NCI-H1694 treated with DMSO at 0.1 percent for 48 hours (cell line): ENCODE data around the gene CACNG7.

Experiments used
- DNase-seq: peaks from one replicate; lab custom pipeline; 2025; lab: John Stamatoyannopoulos, UW

CACNG7 gene

DNA sequence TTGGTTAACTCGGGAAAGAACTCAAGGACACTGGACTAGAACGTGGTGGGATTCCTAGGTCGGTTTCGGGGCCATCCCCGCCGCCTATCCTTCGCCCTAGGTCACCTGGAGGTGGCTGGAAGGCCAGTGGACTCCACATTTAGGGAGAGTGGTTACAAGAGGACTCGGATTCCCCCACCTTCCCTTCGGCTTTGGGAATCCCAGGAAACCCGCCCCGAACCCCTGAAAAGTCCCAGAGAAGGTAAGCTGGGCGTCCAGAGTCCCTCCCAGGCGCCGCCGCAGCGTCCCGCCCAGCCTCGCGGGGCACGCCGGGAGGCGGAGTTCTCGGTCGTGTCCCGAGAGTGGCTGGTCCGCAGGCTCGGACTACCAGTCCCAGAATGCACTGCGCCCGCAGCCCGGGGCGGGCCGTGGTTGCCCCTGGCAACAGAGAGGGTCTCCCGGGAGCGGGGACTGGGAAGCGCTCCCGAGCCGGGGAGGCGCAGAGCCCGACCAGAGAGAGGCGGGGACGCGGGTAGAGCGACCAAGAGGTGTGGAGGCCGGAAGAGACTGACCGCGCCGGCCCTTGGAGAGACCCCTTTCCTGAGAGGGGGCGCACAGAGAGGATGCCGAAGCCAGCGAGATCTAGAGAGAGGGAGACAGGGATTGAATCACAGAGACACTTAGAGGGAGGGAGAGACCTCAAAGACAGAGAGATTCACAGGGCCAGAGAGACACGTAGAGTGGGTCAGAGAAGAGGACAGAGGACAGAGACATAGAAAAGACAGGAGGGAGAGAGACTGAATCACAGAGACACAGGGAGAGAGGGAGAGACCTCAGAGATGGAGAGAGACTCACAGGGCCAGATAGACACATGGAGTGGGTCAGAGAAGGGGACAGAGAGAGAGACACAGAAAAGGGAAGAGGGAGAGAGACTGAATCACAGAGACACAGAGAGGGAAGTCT lies 29.7 kb upstream of the CACNG7 start:
- no peak for DNase-seq

DNA sequence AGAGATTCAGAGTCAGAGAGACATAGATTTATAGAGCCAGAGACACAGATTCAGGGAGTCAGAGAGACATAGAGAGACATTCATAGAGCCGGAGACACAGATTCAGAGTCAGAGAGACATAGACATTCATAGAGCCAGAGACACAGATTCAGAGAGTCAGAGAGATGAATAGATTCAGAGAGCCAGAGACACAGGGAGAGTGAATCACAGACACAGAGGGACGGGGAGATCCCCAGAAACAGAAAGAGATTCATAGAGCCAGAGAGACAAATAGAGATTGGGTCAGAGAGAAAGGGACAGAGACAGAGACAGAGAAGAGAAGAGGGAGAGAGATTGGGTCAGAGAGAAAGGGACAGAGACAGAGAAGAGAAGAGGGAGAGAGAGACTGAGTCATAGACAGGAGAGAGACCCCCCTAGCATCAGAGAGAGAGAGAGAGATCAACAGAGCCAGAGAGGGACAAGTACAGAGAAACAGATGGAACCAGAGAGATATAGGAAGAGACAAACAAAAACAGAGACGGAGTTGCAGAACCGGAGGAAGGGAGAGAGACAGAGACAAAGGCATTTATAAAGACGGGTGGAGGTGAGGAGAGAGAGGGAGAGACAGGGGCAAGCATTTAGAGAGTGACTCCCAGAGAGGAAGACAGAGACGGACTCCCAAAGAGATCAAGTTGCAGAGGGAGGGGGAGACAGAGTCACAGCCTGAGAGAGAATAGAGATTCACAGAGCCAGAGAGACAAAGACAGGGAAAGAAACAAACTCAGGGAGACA lies 28.2 kb upstream of the CACNG7 start:
- DNase-seq, result no peak

DNA sequence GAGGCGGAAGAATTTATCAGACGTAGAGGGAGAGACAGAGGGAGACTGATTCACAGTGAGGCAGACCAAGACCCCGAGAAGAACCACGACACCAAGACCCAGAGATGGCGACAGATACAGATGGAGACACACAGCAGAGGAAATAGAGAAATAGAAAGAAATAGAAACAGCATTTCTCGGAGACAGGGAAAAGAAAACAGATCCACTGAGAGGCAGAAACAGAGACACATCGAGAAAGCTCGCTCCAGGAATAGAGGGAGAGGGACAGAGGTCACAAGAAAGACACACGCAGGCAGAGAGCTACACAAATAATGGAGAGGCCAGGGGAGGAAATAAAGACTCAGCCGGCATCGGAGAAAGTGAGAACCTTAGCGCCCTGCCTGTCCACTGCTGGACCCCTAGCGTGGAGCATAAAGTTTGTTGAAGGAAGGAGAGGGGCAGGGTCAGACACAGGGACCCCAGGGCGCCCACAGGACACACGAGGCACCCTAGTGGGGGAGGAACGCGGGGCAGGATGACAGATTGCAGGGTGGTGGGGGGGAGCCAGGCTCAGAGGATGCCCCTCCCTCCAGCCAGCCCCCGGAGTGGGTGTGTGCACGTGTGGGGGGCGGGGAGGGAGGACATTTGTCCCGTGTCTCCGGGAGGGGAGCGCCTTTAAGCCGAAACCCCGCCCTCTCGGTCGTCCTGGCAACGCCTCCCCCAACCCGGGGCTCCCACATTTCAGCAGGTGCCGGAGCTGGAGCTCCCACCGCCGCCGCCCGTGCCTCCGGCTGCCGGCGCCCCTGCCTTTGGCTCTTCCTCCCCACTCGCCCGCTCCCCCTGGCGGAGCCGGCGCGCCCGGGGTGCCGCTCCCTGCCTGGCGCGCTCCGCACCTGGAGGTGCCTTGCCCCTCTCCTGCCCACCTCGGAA lies 27.3 kb upstream of the CACNG7 start, which contains the start of gene PRKCG:
Gene PRKCG, plus strand, starts transcription at position 716 of the 909 bp plus-strand sequence. CDS start 298 bp downstream, outside the sequence.
- DNase-seq, result no peak

DNA sequence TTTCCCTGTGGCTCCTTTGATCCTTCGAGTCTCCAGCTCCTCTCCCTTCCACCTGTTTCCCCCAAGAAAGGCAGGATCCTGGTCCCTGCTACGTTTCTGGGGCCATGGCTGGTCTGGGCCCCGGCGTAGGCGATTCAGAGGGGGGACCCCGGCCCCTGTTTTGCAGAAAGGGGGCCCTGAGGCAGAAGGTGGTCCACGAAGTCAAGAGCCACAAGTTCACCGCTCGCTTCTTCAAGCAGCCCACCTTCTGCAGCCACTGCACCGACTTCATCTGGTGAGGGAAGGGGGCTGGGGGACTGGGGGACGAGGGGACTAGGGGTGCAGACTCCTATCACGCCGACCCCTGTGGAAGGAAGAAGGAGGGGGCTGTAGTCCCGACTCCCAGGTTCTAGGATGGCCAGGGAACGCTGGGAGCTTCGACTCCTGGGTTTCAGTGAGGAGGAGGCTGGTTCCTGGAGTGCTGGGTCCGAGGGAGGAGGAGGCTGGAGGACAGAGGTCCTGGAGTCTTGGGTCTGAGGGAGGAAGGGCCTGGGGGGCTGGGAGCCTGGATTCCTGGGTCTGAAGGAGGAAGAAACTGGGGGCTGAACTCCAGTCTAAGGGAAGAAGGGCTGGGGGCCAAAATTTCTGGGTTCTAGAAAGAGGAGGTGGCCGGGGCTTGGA lies 26.6 kb upstream of the CACNG7 start:
- DNase-seq, result no peak

DNA sequence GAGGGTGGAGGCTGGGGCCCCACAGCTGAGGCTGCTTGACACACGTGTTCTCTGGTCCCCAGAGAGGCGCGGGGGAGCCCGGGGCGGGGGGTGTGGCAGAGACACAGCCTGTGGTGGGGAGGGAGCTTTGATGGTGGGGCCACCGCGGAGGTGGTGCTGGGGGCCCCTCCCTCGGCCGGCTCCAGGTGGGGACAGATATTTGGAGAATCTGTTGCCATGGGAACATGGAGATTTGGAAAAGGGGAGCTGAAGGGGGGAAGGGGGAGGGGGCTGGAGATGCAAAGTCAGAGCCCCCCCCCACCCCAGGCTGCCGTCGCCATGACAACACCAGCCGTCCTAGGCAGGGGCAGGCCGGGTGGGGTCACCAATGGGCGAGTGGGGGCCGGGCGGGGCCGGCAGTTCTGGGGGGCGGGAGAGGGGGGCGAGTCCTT lies 25.8 kb upstream of the CACNG7 start:
- no peak for DNase-seq

DNA sequence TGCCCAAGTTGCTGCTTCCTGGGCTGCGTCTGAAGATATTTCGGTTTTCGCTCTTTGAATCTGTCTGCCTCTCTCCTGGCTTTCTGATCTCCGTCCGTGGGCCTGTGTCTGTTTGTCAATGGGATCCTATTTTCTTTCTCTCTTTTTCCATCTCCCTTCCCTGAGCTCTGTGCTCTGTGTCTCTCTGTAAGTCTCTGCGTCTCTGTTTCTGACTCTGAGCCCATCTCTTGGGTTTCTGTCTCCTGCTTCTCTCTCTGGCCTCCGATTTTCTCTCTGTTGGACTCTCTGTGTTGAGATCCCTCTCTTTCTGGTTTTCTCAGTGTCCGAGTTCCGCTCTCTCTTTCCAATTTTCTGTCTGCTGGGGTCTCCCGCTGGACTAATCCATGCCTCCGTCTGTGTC lies 25.3 kb upstream of the CACNG7 start:
- no peak for DNase-seq

DNA sequence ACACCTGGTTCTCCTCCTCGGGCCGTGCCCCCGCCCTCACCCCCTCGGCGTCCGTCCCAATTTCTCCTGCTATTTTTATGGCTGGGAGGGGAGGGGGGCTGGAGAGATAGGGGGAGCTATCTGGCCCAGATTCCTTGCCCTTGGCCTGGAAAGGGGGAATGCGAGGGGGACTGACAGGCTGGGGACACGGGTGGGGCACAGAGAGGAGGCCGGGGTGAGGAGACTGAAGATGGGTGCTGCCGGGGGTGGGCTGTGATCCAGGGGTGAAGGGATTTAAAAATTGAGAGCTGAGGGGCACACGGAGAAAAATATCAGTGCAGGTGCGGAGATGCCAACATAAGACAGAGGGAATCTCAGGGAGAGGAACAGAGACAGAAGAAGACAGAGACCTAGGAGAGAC lies 24.8 kb upstream of the CACNG7 start:
- no peak for DNase-seq

DNA sequence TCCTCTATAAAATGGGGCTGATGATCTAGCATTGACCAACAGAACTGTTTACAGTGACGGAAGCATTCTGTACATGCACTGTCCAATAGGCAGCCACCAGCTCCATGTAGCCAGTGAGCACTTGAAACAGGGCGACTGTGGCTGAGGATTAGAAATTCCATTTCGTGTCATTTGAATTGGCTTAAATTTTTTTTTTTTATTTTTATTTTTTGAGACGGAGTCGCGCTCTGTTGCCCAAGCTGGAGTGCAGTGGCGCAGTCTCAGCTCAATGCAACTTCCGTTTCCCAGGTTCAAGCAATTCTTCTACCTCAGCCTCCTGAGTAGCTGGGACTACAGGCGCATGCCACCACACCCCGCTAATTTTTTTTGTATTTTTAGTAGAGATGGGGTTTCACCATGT lies 24.0 kb upstream of the CACNG7 start:
- DNase-seq, result no peak

DNA sequence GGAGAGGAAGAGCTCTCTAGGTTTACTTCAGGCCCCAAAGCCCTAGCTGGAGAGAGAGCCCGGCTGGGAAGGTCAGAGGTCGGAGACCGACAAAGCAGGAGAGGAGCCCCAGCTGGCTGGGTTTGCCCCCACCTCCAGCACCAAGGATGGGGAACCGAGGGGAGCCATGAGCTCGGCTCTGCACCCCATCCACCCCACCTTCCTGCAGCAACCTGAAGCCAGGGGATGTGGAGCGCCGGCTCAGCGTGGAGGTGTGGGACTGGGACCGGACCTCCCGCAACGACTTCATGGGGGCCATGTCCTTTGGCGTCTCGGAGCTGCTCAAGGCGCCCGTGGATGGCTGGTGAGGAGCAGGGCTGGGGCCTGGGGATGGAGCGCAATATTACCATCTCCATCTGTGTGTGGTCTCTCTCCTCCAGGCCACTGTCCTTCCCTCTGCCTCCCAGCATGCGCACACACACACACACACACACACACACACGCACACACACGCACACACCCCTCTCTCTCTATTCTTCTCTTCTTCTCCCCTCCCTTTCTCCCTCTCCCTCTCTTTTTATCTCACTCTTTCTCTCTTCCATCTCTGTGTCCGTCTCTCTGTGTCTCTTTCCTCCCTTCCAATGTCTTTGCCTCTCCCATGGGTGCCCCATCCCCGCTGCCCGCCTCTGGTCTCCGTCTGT lies 16.6 kb upstream of the CACNG7 start:
- DNase-seq, result no peak

DNA sequence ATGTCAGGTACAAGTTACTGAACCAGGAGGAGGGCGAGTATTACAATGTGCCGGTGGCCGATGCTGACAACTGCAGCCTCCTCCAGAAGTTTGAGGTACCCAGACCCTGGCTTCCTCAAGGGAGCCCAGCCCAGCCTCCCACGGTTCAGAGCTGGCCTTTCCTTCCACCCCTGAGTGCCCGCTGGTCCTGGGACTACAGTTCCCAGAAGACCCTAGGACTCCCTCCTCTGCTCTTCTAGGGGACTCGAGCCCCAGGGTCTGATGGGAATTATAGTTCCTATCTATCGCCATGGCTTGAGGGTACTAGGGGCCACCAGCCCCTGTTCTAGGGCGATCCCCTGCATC lies 16.1 kb upstream of the CACNG7 start:
- DNase-seq, result no peak

DNA sequence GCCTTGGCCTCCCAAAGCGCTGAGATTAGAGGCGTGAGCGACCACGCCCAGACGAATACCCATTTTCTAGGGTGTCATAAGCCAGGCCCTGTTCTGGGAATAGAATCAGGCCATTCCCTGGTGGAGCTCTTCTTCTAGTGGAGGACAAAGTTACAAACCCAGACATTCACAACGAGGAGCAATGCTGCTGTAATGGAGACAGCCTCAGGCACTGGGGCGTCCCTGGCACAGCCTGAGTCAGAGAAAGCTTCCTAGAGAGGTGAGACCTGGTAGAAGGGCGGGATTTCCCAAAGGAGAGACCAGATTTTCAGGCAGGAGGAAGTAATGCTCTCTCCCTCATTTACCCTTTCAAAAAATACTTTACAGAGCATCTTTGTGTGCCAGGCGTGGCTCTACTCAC lies 14.4 kb upstream of the CACNG7 start:
- DNase-seq, result no peak

DNA sequence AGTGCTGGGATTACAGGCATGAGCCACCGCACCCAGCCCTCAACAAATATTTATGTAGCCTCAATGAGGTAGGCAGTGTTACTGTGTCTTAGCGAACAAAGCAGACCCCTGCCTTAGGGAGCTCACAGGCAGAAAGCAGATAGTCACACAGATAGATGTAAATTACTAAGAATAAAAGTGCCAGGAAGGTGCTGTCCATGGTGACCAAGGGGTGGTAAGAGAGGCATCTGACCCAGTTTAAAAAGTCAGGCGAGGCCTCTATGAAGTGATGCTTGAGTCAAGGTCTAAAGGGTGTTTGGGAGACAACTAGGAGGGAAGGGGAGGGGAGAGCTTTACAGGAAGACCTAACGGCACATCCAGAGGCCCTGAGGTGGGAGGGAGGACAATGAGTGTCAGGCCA lies 12.4 kb upstream of the CACNG7 start:
- no peak for DNase-seq

DNA sequence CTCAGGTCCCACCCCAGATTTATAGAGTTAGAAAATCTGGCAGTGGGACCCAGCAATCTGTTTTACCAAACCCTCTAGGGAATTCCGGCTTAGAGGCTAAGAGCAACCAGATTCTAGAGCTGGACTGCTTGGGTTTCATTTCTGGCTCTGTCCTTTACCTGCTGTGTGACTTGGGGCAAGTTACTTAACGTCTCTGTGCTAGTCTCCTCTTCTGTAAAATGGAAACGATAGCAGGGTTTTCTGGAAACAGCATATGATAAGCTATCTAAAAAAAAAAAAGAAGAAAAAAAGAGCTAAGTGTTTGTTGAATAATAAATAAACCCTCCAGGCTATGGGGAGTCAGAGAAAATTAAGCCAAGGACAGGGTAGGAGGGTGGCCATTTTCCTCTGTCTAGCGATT lies 11.6 kb upstream of the CACNG7 start:
- DNase-seq, result no peak

DNA sequence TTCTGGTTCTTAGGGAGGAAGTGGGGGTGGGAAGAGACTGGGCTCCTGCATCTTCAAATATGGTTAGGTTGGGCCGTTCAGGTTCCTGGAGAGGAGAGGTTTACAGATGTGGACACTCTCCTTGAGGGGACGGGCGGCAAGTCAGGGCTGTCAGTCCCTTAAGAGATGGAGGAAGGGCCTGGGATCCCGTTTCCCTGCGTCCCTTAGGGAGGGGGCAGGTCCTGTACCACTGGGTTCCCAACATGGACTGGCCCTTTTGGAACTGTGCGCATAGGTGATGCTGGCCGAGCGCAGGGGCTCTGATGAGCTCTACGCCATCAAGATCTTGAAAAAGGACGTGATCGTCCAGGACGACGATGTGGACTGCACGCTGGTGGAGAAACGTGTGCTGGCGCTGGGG lies 10.9 kb upstream of the CACNG7 start:
- no peak for DNase-seq

DNA sequence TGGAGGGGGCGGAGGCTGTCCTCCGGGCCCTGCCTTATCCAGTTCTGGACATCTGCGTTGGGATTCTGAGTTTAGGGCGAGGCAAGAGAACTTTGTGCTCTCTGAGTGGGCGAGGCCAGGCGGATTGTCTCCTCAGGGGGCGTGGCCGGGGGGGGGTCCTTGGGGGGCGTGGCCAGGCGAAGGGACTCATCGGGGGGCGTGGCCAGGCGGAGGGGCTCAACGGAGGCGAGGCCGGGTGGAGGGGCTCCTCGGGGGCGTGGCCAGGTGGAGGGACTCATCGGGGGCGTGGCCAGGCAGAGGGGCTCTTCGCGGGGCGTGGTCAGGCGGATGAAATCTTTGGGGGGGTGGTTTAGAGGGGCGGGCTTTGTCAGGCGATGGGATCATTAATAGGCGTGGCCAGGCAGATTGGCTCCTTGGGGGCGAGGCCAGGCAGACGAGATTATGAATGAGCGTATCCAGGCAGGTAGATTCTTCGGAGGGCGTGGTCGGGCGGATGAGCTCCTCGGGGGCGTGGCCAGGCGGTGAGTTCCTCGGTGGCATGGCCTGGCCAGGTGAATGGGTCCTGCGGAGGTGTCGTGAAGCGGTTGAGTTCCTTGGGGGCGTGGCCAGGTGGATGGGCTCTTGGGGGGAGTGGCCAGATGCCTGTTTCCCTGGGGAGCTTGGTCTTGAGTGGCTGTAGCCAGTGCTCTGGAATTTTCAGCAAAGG lies 10.3 kb upstream of the CACNG7 start:
- DNase-seq, result no peak

DNA sequence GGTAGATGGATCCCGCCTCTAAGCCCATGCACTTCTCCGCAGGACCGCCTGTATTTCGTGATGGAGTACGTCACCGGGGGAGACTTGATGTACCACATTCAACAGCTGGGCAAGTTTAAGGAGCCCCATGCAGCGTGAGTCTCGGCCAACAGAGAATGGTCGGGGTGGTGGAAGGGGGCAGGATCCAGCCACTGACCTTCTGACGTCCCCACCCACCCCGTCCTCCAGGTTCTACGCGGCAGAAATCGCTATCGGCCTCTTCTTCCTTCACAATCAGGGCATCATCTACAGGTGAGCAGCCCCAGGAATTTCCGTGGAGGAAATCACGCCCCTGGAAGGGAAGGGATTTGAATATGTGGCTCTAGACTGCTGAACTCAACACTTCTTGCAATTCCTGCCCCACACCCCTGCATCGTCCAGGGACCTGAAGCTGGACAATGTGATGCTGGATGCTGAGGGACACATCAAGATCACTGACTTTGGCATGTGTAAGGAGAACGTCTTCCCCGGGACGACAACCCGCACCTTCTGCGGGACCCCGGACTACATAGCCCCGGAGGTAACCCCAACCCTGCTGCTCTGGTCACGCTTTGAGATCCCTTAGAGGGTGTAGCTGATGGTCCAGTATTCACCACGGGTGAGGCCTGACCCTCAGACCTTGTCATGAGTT lies 8.8 kb upstream of the CACNG7 start:
- no peak for DNase-seq

DNA sequence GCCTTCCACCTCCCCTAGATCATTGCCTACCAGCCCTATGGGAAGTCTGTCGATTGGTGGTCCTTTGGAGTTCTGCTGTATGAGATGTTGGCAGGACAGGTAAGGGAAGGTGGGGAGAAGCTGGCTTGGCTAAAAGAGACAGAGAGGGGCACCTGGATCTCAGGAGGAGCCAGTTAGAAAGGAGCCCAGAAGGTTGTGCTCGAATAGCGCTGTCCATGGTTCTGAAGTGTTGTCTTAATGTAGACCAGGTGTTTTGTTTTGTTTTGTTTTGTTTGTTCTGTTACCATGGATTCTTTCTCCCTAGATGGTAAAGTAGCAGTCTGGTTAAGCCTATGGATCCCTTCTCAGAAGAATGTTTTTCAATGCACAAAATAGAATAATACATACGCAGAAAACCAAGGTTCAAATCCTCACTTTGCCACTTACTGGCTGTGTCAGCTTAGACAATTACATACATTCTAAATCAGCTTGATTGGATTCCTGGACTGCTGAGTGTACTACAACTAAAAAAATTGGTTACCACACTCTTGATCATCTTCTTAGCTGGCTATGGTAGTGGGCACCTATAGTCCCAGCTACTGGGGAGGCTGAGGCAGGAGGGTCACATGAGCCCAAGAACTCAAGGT lies 5.9 kb upstream of the CACNG7 start:
- no peak for DNase-seq

DNA sequence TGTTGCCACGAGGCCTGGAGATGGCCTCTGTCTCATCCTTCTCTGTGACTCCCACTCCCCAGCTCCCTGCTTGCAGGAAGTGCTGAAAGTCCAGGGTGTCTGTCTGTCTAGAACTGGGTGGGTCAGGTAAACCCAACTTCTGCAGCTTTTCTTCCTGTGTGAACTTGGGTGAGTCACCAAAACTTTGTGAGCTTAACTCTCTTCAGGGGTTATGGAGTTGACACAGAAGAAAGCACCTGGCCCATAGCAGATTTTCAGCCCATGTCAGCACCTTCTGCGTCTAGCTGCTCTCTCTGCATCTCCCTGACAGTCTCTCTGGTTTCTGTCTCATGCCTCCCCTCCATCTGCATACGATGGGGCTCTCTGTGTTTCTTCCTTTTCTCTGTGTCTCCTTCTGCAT lies 4.2 kb upstream of the CACNG7 start:
- no peak for DNase-seq

DNA sequence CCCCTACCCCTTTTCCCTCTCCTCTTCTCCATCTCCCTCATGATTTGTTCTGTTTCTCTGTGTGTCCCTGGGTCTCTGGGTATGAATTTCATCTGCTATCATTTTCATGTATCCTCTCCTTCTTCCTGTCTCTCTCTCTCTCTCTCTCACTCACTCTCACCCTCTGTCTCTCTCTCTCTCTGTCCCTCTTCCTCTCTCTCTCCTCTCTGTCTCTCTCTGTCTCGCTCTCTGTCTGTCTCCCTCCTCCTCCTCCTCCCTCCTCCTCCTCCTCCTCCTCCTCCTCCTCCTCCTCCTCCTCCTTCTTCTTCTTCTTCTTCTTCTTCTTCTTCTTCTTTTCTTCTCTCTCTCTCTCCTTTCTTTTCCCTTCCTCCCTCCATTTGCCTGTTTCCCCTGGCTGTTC lies 3.3 kb upstream of the CACNG7 start:
- DNase-seq, result no peak
